Lung (tissue), 12 donors: ENCODE data around the gene FOXO3. TPM values are rescaled to one million over a fixed set of nuclear protein-coding genes. Genes with fewer than 3 reads are reported as not detected.

Experiments
- ATAC-seq: fragments of 200-7000 bp; cut with Tn5 transposase; one replicate; pipeline ENCODE4 v1.9.1; 2020; ENCODE audit warnings: moderate number of reproducible peaks; ENCODE audit not compliant: insufficient read depth, low FRiP score
- DNase-seq, 3 donors: peaks; one replicate each; pipeline ENCODE4 v3.0.0-alpha.2; 2013 to 2017
- H3K27ac ChIP-seq, 2 donors: one replicate each; pipeline ENCODE4 v1.5.1; 2013; ENCODE audit warnings: mild to moderate bottlenecking in 2 of 2, moderate library complexity in 2 of 2, control low read depth in 1 of 2, inconsistent platforms in 1 of 2, low read depth in 1 of 2, low read length in 1 of 2
- H3K27me3 ChIP-seq, 3 donors: one replicate each; pipeline ENCODE4 v1.5.1; 2013; ENCODE audit warnings: low read length in 2 of 3; ENCODE audit not compliant: control insufficient read depth in 3 of 3, insufficient read depth in 3 of 3
- H3K36me3 ChIP-seq, 4 donors: one replicate each; pipeline ENCODE4 v1.5.1; 2013; ENCODE audit warnings: low read length in 4 of 4, mild to moderate bottlenecking in 1 of 4, moderate library complexity in 1 of 4; ENCODE audit not compliant: control insufficient read depth in 4 of 4, insufficient read depth in 4 of 4
- H3K4me1 ChIP-seq, 5 donors: one replicate each; pipeline ENCODE4 v1.5.1; 2013; ENCODE audit warnings: low read length in 5 of 5, mild to moderate bottlenecking in 2 of 5, moderate library complexity in 1 of 5; ENCODE audit not compliant: control insufficient read depth in 5 of 5, insufficient read depth in 5 of 5
- H3K4me3 ChIP-seq: one replicate; pipeline ENCODE4 v1.5.1; 2013; ENCODE audit warnings: mild to moderate bottlenecking, control low read depth, moderate library complexity
- H3K9ac ChIP-seq, 2 donors: one replicate each; pipeline ENCODE4 v1.5.1; 2013; ENCODE audit warnings: low read length in 2 of 2, control low read depth in 1 of 2; ENCODE audit not compliant: insufficient read depth in 1 of 2
- H3K9me3 ChIP-seq, 4 donors: one replicate each; pipeline ENCODE4 v1.5.1; 2013; ENCODE audit warnings: low read length in 3 of 4, mild to moderate bottlenecking in 1 of 4, moderate library complexity in 1 of 4; ENCODE audit not compliant: control insufficient read depth in 4 of 4, insufficient read depth in 3 of 4
- WGBS, 2 donors: extraction: QIAGEN DNeasy Blood & Tissue Kit; methylation state at CpG; one replicate each; pipeline ENCODE4 v1.1.7; 2013; 5-methylcytosine and 5-hydroxymethylcytosine counted together
- polyA plus RNA-seq, 2 donors: library from polyadenylated mRNA; stranded (reverse); fragments of 200-250 nt; gene quantifications; one replicate each; pipeline ENCODE4 v1.2.1, GENCODE V29; 2013
- total RNA-seq, 2 donors: library from RNA; depleted of rRNA in 1 of 2; stranded (reverse); fragments of >200 nt in 1 of 2; gene quantifications; one replicate each; pipeline ENCODE4 v1.2.1, GENCODE V29; 2014 to 2021
- TF ChIP-seq, protein P1 (sequence below): IDR thresholded peaks from 2 replicates; pipeline ENCODE4 v1.5.1; 2012; ENCODE audit warnings: mild to moderate bottlenecking; ENCODE audit errors: control extremely low read depth, extremely low read depth
- donor health status: control.
- donor health status: control.
- donor health status: Bipolar disorder and iron deficiency.
- donor health status: healthy.
- donor health status: DM: yes; HTN: yes; CAD: no.

FOXO3 gene
- total and polyA plus RNA-seq, 4 donors: 12.1 to 101 (median 40.0) TPM

DNA sequence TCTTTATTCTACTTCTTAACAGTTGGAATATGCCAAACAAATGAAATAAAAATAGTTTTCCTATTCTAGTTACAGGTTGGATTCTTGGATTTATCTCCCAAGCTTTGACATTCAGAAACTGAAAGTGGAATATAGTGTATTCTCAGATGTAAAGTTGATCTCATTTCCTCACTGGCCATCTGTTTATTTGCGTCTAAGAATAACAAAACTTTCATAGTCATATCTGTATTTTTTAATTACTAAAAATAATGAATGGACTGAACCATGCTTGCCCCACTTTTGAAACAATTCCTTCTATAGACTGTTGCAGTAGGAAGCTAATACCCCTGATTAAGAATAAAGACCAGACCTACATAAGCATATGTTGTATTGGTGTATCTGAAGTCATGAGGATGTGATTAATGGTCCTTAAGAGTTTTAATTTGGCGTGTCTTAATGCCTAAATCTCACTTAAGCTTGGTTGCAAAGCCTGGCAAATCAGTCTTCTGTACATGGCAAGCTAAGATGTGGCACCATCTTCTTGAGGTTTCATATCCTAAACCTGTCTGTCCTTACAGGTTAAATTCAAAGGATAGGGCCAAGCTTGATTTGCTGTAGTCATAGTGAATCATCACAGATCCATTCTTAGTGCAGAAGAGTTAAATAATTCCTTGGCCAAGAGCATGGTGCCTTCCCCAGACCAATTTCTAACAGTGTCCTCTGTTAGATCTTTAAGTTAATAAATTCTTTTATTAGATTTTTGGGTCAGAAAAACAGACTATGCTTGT, 58.9 kb downstream of the FOXO3 start:
- 51 to 65% methylated on average over 2 of the region's 2 CpGs for WGBS, 2 donors
- H3K27me3 ChIP-seq: no peaks in the 10 kb centered on the region
- ATAC-seq (no peak), DNase-seq (no peak)
- H3K4me1 ChIP-seq: peaks cover 7 to 42% (median 8%) of the 10 kb centered on the region in 5 donors
- H3K27ac ChIP-seq: peak overlapping the region in 1 of 2 donors; percentile 12
- H3K9me3 ChIP-seq: no peaks in the 10 kb centered on the region
- TF ChIP-seq, protein P1, sequence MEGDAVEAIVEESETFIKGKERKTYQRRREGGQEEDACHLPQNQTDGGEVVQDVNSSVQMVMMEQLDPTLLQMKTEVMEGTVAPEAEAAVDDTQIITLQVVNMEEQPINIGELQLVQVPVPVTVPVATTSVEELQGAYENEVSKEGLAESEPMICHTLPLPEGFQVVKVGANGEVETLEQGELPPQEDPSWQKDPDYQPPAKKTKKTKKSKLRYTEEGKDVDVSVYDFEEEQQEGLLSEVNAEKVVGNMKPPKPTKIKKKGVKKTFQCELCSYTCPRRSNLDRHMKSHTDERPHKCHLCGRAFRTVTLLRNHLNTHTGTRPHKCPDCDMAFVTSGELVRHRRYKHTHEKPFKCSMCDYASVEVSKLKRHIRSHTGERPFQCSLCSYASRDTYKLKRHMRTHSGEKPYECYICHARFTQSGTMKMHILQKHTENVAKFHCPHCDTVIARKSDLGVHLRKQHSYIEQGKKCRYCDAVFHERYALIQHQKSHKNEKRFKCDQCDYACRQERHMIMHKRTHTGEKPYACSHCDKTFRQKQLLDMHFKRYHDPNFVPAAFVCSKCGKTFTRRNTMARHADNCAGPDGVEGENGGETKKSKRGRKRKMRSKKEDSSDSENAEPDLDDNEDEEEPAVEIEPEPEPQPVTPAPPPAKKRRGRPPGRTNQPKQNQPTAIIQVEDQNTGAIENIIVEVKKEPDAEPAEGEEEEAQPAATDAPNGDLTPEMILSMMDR: no peak
- no peak overlapping the region for H3K9ac ChIP-seq
- H3K4me3 ChIP-seq: no peak overlapping the region
- H3K36me3 ChIP-seq: no peaks in the 10 kb centered on the region

DNA sequence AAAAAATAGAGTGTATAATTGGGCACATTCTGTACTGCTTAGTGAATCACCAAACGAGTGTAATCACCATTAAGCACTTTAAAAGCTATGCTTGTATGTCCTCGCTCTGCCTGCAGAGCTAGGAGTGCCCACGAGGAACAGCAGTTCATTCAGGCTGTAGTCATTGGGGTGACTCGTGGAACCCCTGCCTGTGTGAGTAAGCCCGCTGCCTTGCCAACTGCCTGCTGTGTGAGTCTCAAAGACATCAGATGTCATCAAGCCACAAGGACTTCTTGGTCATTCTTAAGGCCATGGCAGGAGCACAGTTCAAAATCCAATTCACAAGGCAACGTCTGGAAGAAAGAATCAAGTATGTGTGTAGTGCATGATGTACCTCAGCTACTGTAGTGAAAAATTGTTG, 60.4 kb downstream of the FOXO3 start:
- Histone ChIP-seq H3K27me3 (no peaks in the 10 kb centered on the region), H3K4me1 (peaks cover 7 to 50% (median 8%) of the 10 kb centered on the region in 5 donors), H3K4me3 (no peak overlapping the region), H3K27ac (peak overlapping the region; percentile 32 to 68), H3K9me3 (no peaks in the 10 kb centered on the region), H3K36me3 (no peaks in the 10 kb centered on the region), H3K9ac (no peak overlapping the region)
- TF ChIP-seq, protein P1: no peak
- 82 to 84% methylated on average over 6 of the region's 6 CpGs for WGBS, 2 donors
- DNase-seq (no peak), ATAC-seq (peak; percentile 45)

DNA sequence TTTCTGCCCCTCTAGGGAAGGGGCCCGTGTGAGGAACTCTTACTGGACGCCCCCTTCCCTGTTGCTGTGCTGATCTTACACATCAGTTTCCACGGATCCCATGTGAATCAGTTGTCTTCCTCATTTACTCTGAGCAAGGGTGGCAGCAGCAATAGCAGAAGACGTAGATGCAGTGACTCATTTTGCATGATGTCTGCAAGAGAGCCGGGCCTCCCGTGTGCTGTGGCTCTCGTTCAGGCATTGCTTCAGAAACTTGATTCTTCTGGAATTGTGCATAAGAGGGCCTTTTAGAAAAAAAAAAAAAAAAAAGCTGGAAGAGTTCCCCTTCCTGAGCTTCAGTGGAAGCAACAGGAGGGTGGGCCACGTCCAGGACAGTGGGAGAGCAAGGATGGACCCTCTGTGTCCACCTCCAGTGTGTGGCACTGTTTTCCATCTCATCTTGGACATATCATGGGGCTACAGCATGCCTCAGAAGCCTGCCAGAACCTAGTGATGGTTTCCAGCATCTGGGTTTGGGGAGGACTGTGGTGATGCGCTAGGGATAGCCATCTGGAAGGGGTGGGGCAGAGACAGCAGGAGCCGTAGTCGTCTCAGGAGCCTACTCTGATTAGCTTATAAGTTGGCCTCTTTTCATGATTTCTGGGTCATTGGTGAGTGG, 62.1 kb downstream of the FOXO3 start:
- no peak overlapping the region for H3K4me3 ChIP-seq
- H3K4me1 ChIP-seq: peaks cover 7 to 49% (median 11%) of the 10 kb centered on the region in 5 donors
- H3K9ac ChIP-seq: no peak overlapping the region
- no peak for DNase-seq
- 50 to 71% methylated on average over 11 of the region's 11 CpGs for WGBS, 2 donors
- TF ChIP-seq, protein P1: no peak
- H3K27me3 ChIP-seq: no peaks in the 10 kb centered on the region
- H3K27ac ChIP-seq: peak overlapping the region; percentile 21 to 68
- H3K36me3 ChIP-seq: no peaks in the 10 kb centered on the region
- no peaks in the 10 kb centered on the region for H3K9me3 ChIP-seq
- ATAC-seq: peak; percentile 77
